K562 (cell line): ENCODE results near the gene ITGA1.

ENCODE experiments used
- CTCF ChIP-seq, 3 experiments: IDR thresholded peaks in 2 of 3; conservative IDR thresholded peaks in 1 of 3; 2 replicates each; pipeline ENCODE4 v1.5.1; 2011 to 2012; ENCODE audit warnings: low read length in 3 of 3, mild to moderate bottlenecking in 3 of 3, control low read depth in 2 of 3, improper control_type of control experiment in 1 of 3, inconsistent platforms in 1 of 3, low read depth in 1 of 3, mixed read lengths in 1 of 3, moderate library complexity in 1 of 3; ENCODE audit not compliant: insufficient read depth in 2 of 3
- JUNB ChIP-seq: fragments of 450-650 bp; formaldehyde crosslinking; conservative IDR thresholded peaks from 2 replicates; pipeline ENCODE4 v1.4.0; 2020; ENCODE audit warnings: mild to moderate bottlenecking
- JUND ChIP-seq, 2 experiments: IDR thresholded peaks; 2 replicates in 1 of 2; 3 replicates in 1 of 2; pipeline ENCODE4 v1.6.1; 2011; ENCODE audit warnings: borderline replicate concordance in 2 of 2, low read depth in 2 of 2, low read length in 2 of 2, improper control_type of control experiment in 1 of 2, missing biosample characterization in 1 of 2, missing genetic modification characterization in 1 of 2, missing genetic modification reagents in 1 of 2
- POLR2AphosphoS5 ChIP-seq: IDR thresholded peaks from 2 replicates; pipeline ENCODE4 v1.6.1; 2011; ENCODE audit warnings: mild to moderate bottlenecking, low read depth, low read length, moderate library complexity; ENCODE audit not compliant: control insufficient read depth, insufficient read depth
- SP1 ChIP-seq: sonication (generic); formaldehyde crosslinking; IDR thresholded peaks from 2 replicates; pipeline ENCODE4 v1.8.1; 2022; ENCODE audit warnings: mild to moderate bottlenecking, missing genetic modification reagents
- TBP ChIP-seq: optimal IDR thresholded peaks from 2 replicates; pipeline ENCODE3; 2011; ENCODE audit warnings: low read depth, low read length, improper control_type of control experiment

GRCh38 chr5:52996979-52997378 lies 209.3 kb downstream of the ITGA1 start:
- TF ChIP-seq CTCF (IDR thresholded peaks at IDR 0.05 in 2 of 3, conservative IDR thresholded peaks at IDR 0.05 in 1 of 3; ENCODE audit: insufficient read depth in 2 of 3, low read depth in 1 of 3, low read length in 3 of 3) = no peak
- TF ChIP-seq JUNB (CRISPR knock-in tag) = no peak
- no peak for TF ChIP-seq TBP
- no peak for TF ChIP-seq POLR2AphosphoS5
- no peak for TF ChIP-seq JUND (IDR thresholded peaks at IDR 0.05; ENCODE audit: borderline replicate concordance, low read depth, low read length)
- no peak for TF ChIP-seq JUND (tag; IDR thresholded peaks at IDR 0.05; ENCODE audit: borderline replicate concordance, low read depth, low read length)
- TF ChIP-seq SP1 (CRISPR knock-in tag) = no peak
